ENCODE results near the gene MTMR2.
"Not testable (repeated sequence)": the region's sequence is repeated elsewhere in the genome, so short reads cannot be mapped to it uniquely, and the experiment has no call there.

DNA sequence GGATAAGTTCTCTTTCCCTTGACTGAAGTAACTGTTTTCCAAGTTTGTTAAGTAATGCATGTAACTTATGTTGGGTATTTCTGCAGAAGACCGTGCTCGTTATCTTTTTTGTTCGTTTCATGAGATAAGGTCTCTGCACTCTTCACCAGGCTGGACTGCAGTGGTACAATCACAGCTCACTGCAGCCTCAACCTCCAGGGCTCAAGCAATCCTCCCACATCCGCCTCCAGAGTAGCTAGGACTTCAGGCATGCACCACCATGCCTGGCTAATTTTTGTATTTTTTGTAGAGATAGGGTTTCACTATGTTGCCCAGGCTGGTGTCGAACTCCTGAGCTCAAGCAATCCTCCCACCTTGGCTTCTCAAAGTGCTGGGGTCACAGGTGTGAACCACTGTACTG lies 69.5 kb downstream of the MTMR2 start:
- not testable (repeated sequence) for TF ChIP-seq JUN (CRISPR knock-in tag; IDR thresholded peaks at IDR 0.05); GABPA (IDR thresholded peaks at IDR 0.05; ENCODE audit: low read depth, low read length); GABPA (CRISPR knock-in tag; IDR thresholded peaks at IDR 0.05; ENCODE audit: low read depth); ZNF335 (CRISPR knock-in tag; IDR thresholded peaks at IDR 0.05)
- TF ChIP-seq, protein P1, sequence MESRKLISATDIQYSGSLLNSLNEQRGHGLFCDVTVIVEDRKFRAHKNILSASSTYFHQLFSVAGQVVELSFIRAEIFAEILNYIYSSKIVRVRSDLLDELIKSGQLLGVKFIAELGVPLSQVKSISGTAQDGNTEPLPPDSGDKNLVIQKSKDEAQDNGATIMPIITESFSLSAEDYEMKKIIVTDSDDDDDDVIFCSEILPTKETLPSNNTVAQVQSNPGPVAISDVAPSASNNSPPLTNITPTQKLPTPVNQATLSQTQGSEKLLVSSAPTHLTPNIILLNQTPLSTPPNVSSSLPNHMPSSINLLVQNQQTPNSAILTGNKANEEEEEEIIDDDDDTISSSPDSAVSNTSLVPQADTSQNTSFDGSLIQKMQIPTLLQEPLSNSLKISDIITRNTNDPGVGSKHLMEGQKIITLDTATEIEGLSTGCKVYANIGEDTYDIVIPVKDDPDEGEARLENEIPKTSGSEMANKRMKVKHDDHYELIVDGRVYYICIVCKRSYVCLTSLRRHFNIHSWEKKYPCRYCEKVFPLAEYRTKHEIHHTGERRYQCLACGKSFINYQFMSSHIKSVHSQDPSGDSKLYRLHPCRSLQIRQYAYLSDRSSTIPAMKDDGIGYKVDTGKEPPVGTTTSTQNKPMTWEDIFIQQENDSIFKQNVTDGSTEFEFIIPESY (CRISPR knock-in tag; IDR thresholded peaks at IDR 0.05), result not testable (repeated sequence)

Measured in HepG2 (cell line).